GM19351 (cell line): Measurements from ENCODE around the gene ROMO1.
"Not testable (repeated sequence)": the region's sequence is repeated elsewhere in the genome, so short reads cannot be mapped to it uniquely, and the experiment has no call there.

Experiments
- ATAC-seq: cut with Tn5 transposase; IDR thresholded peaks from one replicate; pipeline ENCODE4 v1.9.1; 2021; ENCODE audit warnings: mild to moderate bottlenecking, moderate library complexity; ENCODE audit not compliant: unreplicated experiment

The ROMO1 gene

DNA sequence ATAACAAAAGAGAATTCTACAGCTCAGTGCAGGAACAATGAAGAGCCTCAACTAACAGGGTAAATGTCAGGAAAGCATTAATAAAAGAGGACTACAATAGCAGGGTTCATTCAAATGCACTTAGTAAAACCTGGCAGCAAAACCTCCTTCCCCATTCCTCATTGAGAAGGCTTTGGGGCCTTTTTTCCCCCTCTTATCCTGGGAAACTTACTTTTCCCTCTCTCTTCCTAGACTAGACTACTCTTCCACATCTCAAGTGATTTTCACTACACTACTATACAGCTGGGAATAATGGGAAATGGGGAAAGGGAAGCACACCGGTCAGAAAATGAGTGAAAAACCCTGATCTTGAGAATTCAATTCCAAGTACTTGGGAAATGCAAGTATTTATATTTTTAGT is 10.1 kb downstream of the ROMO1 start:
- no peak for ATAC-seq

DNA sequence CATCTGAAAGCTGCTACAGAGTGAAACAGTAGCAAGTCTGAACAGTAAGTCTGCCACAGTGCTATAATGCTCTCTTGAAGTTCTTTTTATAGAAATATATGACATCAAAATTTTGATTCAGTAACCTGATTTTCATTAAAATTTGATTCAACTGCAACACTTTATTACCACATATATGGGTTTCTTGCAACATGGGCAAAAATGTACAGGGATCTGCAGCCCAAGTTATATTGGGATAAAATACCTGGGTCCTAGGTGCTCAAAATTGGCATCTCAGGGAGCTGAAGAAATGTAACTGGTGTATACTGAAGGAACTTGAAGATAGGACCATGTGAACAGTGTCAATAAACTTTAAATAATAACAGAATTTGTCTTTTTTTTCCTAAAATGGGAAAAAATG is 10.8 kb downstream of the ROMO1 start:
- no peak for ATAC-seq

DNA sequence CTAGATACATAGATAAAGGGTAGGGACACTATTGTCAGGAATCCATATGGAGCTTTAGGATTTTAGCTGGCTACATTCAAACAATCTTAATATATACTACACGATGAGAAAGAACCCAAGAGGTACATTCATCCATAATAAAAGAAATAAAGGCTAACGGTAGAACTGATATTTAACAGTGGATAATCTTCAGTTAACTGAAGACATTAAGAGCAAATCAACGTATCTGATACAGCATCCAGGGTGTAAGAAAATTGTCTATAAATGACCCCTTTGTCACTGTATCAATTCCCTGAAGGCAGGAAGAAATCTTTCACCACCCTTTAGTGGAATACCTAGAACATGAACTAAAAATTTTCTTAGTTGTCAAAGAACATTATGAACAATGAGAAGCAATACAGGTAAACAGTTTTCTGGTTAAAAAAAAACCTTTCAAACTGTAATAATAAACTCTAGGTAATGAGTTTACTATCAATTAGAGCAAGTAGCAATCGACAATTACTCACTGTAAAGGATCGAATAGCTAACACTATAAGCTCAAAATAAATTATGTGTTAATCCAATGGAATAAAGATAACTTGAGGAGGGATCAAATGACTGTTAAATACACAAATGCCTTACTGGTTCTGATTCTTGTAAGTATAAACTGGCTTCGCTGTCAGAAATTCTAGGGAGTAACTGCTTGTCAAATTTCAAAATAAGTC is 11.8 kb downstream of the ROMO1 start:
- ATAC-seq, result no peak

DNA sequence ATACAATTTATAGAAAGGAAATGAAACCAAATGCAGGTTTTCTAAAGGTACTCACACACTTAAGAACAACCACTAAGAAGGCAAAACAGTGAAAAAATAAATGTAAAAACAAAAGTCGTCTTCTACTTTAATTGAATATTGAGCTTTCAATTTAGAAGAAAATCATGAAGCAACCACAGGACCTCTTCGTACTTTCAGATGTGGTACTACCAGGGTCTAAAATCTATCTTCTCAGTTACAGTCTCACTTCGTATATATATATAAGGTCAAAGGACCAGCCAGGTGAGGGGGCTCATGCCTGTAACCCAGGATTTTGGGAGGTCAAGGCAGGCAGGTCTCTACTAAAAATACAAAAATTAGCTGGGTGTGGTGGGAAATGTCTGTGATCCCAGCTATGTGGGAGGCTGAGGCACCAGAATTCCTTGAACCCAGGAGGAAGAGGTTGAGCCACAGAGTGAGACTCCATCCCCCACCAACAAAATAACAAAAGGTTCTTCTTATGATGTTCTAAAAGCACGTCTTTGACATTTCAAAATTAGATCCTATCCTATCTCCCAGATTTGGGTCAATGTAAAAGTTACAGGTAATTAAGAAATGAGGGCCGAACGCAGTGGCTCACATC is 12.5 kb downstream of the ROMO1 start:
- ATAC-seq, result no peak

DNA sequence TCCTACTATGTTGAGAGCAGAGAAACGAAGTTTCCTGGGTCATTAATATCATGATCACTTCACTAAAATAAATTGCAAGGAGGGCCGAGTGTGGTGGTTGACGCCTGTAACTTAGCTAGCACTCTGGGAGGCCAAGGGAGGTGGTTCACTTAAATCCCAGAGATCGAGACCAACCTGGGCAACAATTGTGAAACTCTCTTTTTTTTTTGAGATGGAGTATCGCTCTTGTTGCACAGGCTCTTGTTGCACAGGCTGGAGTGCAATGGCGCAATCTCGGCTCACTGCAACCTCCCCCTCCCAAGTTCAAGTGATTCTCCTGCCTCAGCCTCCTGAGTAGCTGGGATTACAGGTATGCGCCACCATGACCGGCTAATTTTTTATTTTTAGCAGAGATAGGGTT is 13.9 kb downstream of the ROMO1 start:
- ATAC-seq, result not testable (repeated sequence)

DNA sequence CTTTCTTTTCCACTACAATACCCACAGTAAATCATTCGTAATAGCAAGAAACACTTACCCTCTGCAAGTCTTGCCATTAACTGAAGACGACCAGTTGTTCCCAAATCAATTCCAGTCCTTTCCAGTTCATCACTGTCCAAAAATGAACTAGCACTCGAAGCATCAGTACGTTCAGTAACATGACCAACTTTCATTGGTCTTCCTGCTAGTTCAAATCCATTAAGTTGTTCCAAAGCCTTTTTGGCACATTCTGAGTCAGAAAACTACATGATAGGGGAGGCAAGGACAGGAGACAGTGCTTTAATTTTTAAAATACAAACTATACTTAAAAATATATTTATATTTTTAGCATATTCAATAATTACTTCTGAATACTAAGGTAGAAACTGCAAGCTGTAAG is 14.9 kb downstream of the ROMO1 start:
- ATAC-seq, result no peak

DNA sequence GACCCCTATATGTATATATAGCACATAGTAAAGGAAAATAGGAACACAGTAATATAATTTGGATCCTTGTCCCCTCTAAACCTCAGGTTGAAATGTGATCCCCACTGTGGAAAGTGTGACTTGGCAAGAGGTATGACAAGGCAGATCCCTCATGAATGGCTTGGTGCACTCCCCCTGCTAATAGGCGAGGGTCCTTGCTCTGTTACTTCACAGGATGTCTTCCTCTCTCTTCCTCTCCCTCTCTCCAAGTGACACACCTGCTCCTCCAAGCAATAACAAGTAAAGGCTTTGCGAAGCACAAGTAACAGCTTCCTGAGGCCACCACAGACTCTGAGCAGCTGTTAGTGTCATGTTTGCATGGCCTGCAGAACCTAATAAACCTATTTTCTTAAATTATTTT is 16.4 kb downstream of the ROMO1 start:
- ATAC-seq, result no peak

DNA sequence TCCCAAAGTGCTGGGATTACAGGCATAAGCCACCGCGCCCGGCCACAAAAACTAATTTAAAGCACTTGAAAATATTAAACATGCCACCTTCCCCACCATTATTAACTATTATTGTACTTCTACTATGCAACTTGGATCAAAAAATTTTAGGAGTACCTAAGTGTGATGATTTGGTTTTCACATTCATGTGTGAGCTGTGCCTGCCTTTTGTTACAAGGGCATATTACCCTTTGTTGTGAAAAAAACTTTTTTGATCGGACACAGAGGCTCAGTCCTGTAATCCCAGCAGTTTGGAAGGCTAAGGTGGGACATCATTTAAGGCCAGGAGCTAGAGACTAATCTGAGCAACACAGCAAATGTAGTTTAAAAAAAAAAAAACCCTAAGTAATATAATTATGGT is 17.1 kb downstream of the ROMO1 start:
- ATAC-seq, result no peak

DNA sequence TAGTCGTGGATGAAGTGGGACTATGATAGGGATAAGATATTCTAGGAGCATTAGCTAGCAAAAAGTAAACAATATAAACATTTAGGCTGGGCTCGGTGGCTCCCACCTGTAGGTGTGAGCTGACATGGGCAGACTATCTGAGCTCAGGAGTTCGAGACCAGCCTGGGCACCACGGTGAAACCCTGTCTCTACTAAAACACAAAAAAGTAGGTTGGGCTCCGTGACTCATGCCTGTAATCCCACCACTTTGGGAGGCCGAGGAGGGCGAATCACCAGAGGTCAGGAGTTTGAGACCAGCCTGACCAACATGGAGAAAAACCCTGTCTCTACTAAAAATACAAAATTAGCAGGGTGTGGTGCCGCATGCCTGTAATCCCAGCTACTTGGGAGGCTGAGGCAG is 19.1 kb downstream of the ROMO1 start:
- ATAC-seq, result not testable (repeated sequence)

DNA sequence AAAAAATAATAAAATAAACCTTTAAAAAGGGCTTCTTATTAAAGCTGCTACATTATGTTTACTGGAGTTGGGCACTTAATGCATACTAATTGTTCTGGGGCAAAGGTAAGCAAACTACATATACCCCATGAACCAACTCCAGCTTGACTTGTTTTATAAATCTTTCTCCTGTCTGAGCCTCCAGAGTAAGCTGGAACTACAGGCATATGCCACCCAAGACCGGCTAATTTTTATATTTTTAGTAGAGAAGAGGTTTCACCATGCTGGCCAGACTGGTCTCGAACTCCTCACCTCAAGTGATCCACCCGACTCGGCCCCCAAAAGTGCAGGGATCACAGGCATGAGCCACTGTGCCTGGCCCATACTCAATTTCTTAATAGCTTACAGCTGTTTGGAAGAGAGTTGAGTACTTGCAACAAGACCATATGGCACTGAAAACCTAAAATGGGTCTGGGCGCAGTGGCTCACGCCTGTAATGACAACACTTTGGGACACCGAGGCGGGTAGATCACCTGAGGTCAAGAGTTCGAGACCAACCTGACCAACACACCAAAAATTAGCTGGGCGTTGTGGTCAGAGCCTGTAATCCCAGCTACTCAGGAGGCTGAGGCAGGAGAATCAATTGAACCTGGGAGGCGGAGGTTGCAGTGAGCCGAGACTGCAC is 19.9 kb downstream of the ROMO1 start:
- no peak for ATAC-seq

DNA sequence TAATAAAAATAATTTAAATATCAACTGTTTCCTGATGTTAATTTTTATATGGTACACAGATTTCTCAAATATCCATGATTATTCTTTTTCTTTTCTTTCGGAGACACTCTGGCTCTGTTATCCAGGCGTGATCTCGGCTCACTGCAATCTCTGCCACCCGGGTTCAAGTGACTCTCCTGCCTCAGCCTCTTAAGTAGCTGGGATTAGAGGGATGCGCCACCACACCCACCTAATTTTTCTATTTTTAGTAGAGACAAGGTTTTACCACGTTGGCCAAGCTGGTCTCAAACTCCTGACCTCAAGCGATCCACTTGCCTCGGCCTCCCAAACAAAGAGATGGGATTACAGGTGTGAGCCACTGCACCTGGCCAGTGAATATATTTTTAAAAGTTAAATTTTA is 20.5 kb downstream of the ROMO1 start:
- no peak for ATAC-seq

DNA sequence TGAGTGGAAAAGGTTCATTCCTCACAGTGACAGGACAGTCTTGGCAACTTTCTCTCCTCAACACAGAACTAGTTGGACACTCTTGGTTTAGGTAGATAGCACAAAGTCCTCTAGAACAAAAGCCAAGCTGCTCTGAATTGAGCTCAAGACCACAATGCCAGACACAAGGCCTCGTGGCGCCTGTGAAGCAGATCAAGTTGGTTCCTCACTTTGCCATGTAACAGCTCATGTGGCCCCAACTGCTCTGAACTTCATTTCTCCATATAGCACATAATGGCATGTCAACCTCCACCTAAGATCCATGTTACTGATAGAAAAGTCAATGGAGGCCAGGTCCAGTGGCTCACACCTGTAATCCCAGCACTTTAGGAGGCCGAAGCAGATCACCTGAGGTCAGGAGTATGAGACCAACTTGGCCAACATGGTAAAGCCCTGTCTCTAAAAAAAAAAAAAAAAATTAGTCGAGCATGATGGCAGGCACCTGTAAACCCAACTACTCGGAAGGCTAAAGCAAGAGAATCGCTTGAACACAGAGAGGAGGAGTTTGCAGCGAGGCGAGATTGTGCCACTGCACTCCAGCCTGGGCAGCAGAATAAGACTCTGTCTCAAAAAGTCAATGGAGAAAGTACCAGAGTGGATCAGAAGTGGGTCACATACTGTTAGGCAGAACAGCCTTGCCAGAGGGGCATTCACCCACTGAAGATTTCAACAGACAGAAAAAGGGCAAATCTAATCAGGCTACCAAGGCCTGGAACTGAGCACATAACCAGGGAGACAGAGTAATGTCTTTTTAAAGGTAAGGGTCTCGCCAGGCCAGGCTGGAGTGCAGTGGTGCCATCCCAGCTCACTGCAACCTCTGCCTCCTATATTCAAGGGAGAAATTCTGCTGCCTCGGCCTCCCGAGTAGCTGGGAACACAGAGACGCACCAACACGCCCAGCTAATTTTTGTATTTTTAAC is 21.2 kb downstream of the ROMO1 start:
- no peak for ATAC-seq

DNA sequence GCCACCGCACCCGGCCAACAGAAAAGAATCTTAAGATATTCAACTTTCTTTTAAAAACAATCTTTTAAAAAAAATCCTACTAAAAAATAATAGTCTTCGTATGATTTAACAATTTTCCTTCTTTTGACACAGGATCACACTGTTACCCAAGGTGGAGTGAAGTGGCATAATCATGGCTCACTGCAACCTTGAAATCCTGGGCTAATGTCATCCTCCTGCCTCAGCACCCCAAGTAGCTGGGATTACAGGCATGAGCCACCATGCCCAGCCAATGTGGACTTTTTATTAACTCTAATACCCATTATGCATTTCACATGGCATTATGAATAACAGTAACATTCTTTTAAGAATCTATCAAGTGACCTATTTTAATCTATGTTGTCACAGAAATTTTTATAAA is 22.0 kb downstream of the ROMO1 start:
- ATAC-seq, result no peak

DNA sequence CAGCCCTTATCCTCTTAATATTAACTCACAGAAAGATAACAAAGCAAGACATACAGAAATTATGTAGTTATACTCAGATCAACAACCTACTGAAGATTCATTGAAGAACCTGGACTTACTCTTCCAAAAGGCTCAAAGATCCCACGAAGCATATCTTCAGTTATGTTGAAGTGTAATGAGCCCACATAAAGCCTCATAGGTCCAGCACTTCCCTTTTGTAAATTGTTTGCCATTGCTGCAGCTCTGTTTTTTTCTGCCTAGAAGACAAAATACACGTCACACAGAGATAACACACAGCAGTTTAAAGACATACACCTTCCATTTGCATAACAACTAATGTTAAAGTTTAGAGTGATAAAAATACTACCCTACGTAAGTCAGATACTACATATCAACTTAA is 22.4 kb downstream of the ROMO1 start:
- ATAC-seq, result no peak

DNA sequence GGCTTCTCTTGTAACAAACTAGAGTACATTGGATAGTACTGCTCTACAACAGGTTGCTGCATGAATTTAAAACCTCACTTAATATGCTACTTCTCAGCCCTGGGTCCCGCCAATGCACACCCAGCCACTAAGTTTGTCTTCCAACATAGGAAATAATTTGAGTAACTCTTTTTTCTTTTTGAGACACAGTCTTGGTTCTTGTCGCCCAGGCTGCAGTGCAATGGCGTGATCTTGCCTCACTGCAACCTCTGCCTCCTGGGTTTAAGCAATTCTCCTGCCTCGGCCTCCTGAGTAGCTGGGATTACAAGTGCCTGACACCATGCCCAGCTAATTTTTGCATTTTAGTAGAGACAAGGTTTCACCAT is 24.1 kb downstream of the ROMO1 start:
- ATAC-seq, result not testable (repeated sequence)

DNA sequence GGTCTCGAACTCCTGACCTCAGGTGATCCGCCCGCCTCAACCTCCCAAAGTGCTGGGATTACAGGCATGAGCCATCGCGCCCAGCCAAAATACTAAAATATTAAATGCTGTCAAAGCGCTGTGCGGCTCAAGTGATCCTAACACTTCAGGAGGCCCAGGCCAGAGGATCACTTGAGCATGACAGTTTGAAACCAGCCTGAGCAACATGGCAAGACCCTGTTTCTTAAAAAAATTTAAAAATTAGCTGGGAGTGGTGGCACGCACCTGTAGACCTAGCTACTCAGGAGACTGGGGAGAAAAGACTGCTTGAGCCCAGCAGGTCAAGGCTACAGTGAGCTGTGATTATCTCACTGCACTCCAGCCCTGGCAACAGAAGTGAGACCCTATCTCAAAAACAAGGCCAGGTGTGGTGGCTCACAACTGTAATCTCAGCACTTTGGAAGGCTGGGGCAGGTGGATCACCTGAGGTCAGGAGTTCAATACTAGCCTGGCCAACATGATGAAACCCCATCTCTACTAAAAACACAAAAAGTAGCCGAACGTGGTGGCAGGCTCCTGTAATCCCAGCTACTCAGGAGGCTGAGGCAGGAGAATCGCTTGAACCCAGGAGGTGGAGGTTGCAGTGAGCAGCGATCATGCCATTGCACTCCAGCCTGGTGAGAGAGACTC is 24.6 kb downstream of the ROMO1 start:
- ATAC-seq, result not testable (repeated sequence)

DNA sequence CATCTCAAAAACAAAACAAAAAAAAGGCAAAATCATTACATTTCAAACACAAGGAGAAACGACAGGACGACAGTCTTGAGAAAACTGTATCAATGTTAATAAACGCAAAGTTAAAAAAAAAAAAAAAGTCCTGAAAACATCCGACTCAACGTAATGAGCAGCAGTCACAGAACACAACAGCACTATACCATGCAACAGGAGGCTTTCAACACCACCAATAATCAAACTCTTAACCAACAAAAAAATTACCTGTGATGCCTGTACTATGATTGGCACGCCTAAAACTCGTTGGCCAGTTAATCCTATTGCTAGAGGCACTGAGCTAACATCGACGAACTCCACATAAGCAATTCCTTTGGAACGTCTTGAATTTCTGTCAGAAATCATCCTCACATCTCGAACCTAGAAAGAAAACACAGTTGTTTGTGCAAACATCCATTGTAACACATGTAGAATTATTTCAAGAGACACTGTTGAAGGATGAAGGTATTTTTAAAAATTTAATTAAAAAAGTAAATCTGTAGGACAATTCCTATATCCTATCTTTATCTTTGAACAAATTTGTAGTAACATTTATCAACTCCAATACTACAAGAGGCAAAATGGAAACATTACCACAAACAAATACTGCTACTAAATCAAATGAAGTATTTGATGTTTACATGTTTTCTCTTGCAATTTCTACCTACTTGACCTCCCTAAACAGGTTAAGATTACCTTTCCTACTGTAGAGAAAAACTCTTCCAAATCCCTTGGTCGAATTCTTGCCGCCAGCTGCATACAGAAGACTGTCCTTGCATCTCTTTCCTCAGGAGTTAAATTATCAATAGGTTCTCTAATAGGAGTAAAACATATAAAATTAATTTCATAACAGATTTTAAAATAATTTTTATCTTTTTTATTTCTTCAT is 25.4 kb downstream of the ROMO1 start:
- ATAC-seq, result no peak

DNA sequence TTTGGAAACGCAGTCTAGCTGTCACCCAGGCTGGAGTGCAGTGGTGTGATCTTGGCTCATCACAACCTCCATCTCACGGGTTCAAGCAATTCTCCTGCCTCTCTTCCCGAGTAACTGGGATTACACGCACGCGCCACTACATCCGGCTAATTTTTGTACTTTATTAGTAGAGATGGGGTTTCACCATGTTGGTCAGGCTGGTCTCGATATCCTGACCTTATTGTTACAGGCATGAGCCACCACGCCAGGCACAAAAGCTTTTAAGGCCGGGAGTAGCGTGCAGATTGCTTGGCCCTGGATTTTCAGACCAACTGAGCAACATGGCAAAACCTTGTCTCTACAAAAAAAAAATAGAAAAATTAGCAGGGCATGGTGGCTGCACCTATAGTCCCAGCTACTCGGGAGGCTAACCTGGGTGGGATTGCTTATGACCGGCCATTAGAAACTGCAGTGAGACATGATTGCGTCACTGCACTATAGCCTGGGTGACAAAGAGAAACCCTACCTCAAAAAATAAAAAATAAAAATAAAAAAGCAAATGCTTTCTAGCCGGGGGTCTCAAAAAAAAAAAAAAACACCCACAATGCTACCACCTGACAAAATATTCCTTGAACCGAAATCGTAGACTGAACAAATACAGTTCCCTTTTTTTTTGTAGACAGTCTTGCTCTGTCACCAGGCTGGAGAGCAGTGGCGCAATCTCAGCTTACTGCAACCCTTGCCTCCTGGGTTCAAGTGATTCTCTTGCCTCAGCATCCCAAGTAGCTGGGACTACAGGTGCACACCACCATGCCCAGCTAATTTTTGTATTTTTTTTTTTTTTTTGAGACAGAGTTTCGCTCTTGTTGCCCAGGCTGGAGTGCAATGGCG is 27.9 kb downstream of the ROMO1 start:
- no peak for ATAC-seq
